Bronchial epithelial cell (primary cell): Measurements from ENCODE around the gene NACC2. TPM values are rescaled to one million over a fixed set of nuclear protein-coding genes. Genes with fewer than 3 reads are reported as not detected.

Experiments
- DNase-seq: peaks from one replicate; pipeline ENCODE4 v3.0.0-alpha.2; 2010; ENCODE audit warnings: low read depth
- FAIRE-seq: peaks from 2 replicates; lab custom pipeline; 2011; peaks lifted over from hg19 to GRCh38; lab: Jason Lieb, UNC
- H3K27me3 ChIP-seq: 2 replicates; pipeline ENCODE4 v1.5.1; 2011; ENCODE audit warnings: low read length; ENCODE audit not compliant: control insufficient read depth, insufficient read depth
- H3K36me3 ChIP-seq: 2 replicates; pipeline ENCODE4 v1.5.1; 2011; ENCODE audit warnings: low read length; ENCODE audit not compliant: control insufficient read depth, insufficient read depth
- H3K4me3 ChIP-seq: 2 replicates; pipeline ENCODE4 v1.5.1; 2011; ENCODE audit warnings: mild to moderate bottlenecking, low read depth, low read length, control low read depth
- CTCF ChIP-seq: IDR thresholded peaks from 2 replicates; pipeline ENCODE4 v1.5.1; 2011; ENCODE audit warnings: mild to moderate bottlenecking, moderate library complexity, low read length, control low read depth, inconsistent platforms; ENCODE audit not compliant: insufficient read depth, severe bottlenecking
- total RNA-seq: library from RNA; depleted of rRNA; stranded (reverse); fragments of >200 nt; gene quantifications from 2 replicates; pipeline ENCODE4 v1.2.1, GENCODE V29; 2014

NACC2 gene
- total RNA-seq, 1 donor from 2014 or later, result 7.6 TPM

DNA sequence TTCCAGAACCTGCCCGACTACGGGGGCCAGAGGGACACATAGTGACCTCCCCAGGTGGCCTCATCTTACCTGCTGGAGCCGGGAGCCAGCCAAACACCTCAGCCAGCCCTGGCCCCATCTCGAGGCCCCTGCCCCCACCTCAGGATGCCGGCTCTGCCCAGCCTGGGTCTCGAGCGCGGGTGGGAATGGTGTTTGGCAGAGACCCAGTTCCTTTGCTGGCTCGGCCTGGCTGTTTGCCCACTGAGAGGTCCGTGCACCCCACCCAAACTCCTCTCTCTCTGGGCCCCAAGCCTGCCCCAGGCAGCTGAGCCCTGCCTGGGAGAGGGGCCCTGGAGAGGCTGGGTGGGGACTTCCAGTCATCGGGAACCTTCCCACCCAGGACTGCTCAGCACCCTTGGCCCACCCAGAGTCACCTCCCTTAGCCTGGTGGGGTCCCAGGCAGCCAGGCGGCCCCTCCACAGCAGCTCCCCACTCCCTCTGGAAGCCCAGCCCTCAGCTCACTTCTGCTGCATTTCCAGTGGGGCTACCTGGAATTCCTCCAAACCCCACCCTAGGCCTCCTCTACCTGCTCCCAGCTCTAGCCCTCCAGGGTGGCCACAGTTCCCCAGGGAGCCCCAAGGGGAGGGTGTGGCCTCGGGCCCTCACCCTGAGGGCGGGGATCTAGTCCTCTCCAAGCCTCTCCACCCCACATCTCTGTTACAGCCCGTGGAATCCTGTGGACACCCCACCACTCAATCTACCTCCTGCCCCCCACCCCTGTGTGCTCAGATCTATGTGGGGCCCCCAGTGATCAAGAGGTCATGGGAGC, 91.5 kb downstream of the NACC2 start:
- FAIRE-seq (no peak), DNase-seq (no peak)
- TF ChIP-seq CTCF, result no peak
- no peak overlapping the region for H3K4me3 ChIP-seq
- no peaks in the 10 kb centered on the region for H3K27me3 ChIP-seq
- peaks cover 1% of the 10 kb centered on the region for H3K36me3 ChIP-seq

DNA sequence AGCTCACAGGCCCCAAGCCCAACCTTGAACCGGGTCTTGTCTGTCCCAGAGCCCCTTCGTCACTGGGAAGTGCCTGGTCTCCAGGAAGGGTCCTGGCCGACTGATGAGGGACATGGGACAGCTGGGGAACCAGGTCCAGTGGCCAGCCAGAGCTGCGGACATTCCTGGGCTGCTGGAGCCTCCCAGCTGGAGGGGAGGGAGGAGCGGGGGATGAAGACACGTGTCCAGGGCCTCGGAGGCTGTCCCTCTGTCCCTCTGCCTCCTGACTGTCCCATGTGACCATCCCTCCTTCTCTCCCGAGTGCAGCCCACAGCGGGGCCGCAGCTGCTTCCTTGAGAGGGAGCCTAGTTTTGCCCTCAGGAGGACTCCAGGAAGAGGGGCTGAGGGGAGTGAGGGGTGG, 92.2 kb downstream of the NACC2 start:
- DNase-seq, result no peak
- Histone ChIP-seq H3K4me3 (no peak overlapping the region), H3K27me3 (no peaks in the 10 kb centered on the region), H3K36me3 (peaks cover 1% of the 10 kb centered on the region)
- no peak for FAIRE-seq
- TF ChIP-seq CTCF, result no peak

- TF ChIP-seq CTCF, result no peak
- DNase-seq (no peak), FAIRE-seq (no peak)
- Histone ChIP-seq H3K36me3 (no peaks in the 10 kb centered on the region), H3K4me3 (no peak overlapping the region), H3K27me3 (no peaks in the 10 kb centered on the region)
Measured at GRCh38 chr9:136002215-136002614, 92.9 kb downstream of the NACC2 start.

DNA sequence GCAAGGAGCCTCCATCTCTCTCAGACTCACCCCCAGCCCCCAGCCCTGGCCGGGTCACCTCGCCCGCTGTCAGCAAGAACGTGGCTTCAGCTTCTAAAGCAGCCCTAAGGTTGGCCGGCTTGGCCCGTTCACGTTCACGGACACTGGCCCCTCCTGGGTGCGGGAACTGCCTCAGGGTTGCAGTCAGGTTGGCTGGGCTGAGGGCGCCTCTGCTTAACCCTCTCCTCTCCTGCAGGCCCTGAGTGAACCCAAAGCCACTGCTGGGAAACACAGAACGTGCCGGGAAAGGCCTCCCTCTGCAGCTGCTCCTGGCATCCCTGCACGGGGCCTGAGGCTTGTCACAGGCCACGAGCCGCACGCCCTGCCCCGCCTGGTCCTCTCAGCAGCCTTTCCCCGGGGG, 93.9 kb downstream of the NACC2 start:
- FAIRE-seq (no peak), DNase-seq (no peak)
- no peak overlapping the region for H3K4me3 ChIP-seq
- H3K36me3 ChIP-seq, result no peaks in the 10 kb centered on the region
- H3K27me3 ChIP-seq, result no peaks in the 10 kb centered on the region
- TF ChIP-seq CTCF, result no peak

- no peak for TF ChIP-seq CTCF
- H3K27me3 ChIP-seq, result no peaks in the 10 kb centered on the region
- no peak for DNase-seq
- FAIRE-seq, result no peak
- no peaks in the 10 kb centered on the region for H3K36me3 ChIP-seq
- no peak overlapping the region for H3K4me3 ChIP-seq
Measured at GRCh38 chr9:135998410-135999071, 96.5 kb downstream of the NACC2 start.
